HEK293 (cell line): ENCODE data around the gene PWWP2B.

Experiments
- CTCF ChIA-PET: fragments of 350-600 bp; formaldehyde crosslinking; extraction: SDS; loops from one replicate; lab custom pipeline; 2021; ENCODE audit warnings: antibody characterized with exemption; lab: Yijun Ruan, JAX
- POLR2A ChIA-PET: fragments of 300-600 bp; formaldehyde crosslinking; extraction: SDS; loops from one replicate; lab custom pipeline; 2020; ENCODE audit warnings: antibody characterized with exemption, inconsistent platforms; lab: Yijun Ruan, JAX
- H3K27ac ChIP-seq: fragments of 200-500 bp; sonication (Bioruptor generic); 2 replicates; pipeline ENCODE4 v1.5.1; 2014; ENCODE audit warnings: low read depth, low read length, control low read depth, inconsistent platforms; ENCODE audit errors: extremely low read depth
- H3K36me3 ChIP-seq, 2 experiments: fragments of 200-500 bp in 1 of 2; sonication (Bioruptor generic) in 1 of 2; 1 replicate in 1 of 2; 2 replicates in 1 of 2; pipeline ENCODE4 v1.5.1; 2014 to 2017; ENCODE audit warnings: inconsistent platforms in 2 of 2, low read length in 2 of 2; ENCODE audit not compliant: control insufficient read depth in 2 of 2, insufficient read depth in 1 of 2
- H3K4me1 ChIP-seq: fragments of 200-500 bp; sonication (Bioruptor generic); 2 replicates; pipeline ENCODE4 v1.5.1; 2014; ENCODE audit warnings: mild to moderate bottlenecking, low read length, inconsistent platforms; ENCODE audit not compliant: control insufficient read depth, insufficient read depth
- H3K4me3 ChIP-seq: 2 replicates; pipeline ENCODE4 v1.5.1; 2011; ENCODE audit warnings: low read depth, mild to moderate bottlenecking, control low read depth, low read length, moderate library complexity
- H3K9me3 ChIP-seq: fragments of 200-500 bp; sonication (Bioruptor generic); 2 replicates; pipeline ENCODE4 v1.5.1; 2014; ENCODE audit warnings: low read depth, low read length, inconsistent platforms; ENCODE audit not compliant: control insufficient read depth, insufficient read depth
- BCL11B ChIP-seq: fragments of 450-650 bp; formaldehyde crosslinking; IDR thresholded peaks from 2 replicates; pipeline ENCODE4 v1.5.1; 2016; ENCODE audit warnings: low read depth, missing biosample characterization, missing genetic modification characterization
- GFI1B ChIP-seq: fragments of 450-650 bp; formaldehyde crosslinking; IDR thresholded peaks from 2 replicates; pipeline ENCODE4 v1.5.1; 2016; ENCODE audit warnings: missing biosample characterization, missing genetic modification characterization
- GLIS1 ChIP-seq: fragments of 450-650 bp; formaldehyde crosslinking; IDR thresholded peaks from 2 replicates; pipeline ENCODE4 v1.5.1; 2016; ENCODE audit warnings: missing biosample characterization, missing genetic modification characterization
- GLIS2 ChIP-seq: fragments of 450-650 bp; formaldehyde crosslinking; IDR thresholded peaks from 2 replicates; pipeline ENCODE4 v1.5.1; 2016; ENCODE audit warnings: missing biosample characterization, missing genetic modification characterization
- HOXA7 ChIP-seq: sonication (generic); formaldehyde crosslinking; IDR thresholded peaks from 2 replicates; pipeline ENCODE4 v1.8.1; 2022; ENCODE audit warnings: missing genetic modification reagents, borderline replicate concordance
- KLF9 ChIP-seq: fragments of 450-650 bp; formaldehyde crosslinking; IDR thresholded peaks from 2 replicates; pipeline ENCODE4 v1.5.1; 2016; ENCODE audit warnings: missing biosample characterization, missing genetic modification characterization, low read depth
- REPIN1 ChIP-seq: fragments of 450-650 bp; formaldehyde crosslinking; IDR thresholded peaks from 2 replicates; pipeline ENCODE4 v1.5.1; 2017; ENCODE audit warnings: missing biosample characterization, missing genetic modification characterization, low read depth
- SCRT2 ChIP-seq: fragments of 450-650 bp; formaldehyde crosslinking; IDR thresholded peaks from 2 replicates; pipeline ENCODE4 v1.5.1; 2016; ENCODE audit warnings: missing biosample characterization, missing genetic modification characterization
- SP7 ChIP-seq: fragments of 450-650 bp; formaldehyde crosslinking; IDR thresholded peaks from 2 replicates; pipeline ENCODE4 v1.5.1; 2016; ENCODE audit warnings: missing biosample characterization, missing genetic modification characterization
- TRIM28 ChIP-seq: IDR thresholded peaks from 2 replicates; pipeline ENCODE4 v1.6.1; 2011; ENCODE audit warnings: low read length, control low read depth, borderline replicate concordance
- ZBTB48 ChIP-seq: fragments of 450-650 bp; formaldehyde crosslinking; IDR thresholded peaks from 2 replicates; pipeline ENCODE4 v1.5.1; 2016; ENCODE audit warnings: missing biosample characterization, missing genetic modification characterization
- ZBTB49 ChIP-seq: fragments of 450-650 bp; formaldehyde crosslinking; IDR thresholded peaks from 2 replicates; pipeline ENCODE4 v1.5.1; 2016; ENCODE audit warnings: missing biosample characterization, missing genetic modification characterization, low read depth
- ZBTB8A ChIP-seq: fragments of 450-650 bp; formaldehyde crosslinking; IDR thresholded peaks from 2 replicates; pipeline ENCODE4 v1.5.1; 2016; ENCODE audit warnings: missing biosample characterization, missing genetic modification characterization
- ZEB2 ChIP-seq: fragments of 450-650 bp; formaldehyde crosslinking; IDR thresholded peaks from 2 replicates; pipeline ENCODE4 v1.5.1; 2016; ENCODE audit warnings: missing biosample characterization, missing genetic modification characterization
- ZNF146 ChIP-seq: fragments of 450-650 bp; formaldehyde crosslinking; IDR thresholded peaks from 2 replicates; pipeline ENCODE4 v1.5.1; 2016; ENCODE audit warnings: missing biosample characterization, missing genetic modification characterization
- ZNF18 ChIP-seq: fragments of 450-650 bp; formaldehyde crosslinking; IDR thresholded peaks from 2 replicates; pipeline ENCODE4 v1.5.1; 2016; ENCODE audit warnings: missing biosample characterization, missing genetic modification characterization
- ZNF211 ChIP-seq: fragments of 450-650 bp; formaldehyde crosslinking; IDR thresholded peaks from 2 replicates; pipeline ENCODE4 v1.5.1; 2016; ENCODE audit warnings: low read depth, missing biosample characterization, missing genetic modification characterization
- ZNF239 ChIP-seq: fragments of 450-650 bp; formaldehyde crosslinking; IDR thresholded peaks from 2 replicates; pipeline ENCODE4 v1.5.1; 2016; ENCODE audit warnings: missing biosample characterization, missing genetic modification characterization
- ZNF335 ChIP-seq: fragments of 450-650 bp; formaldehyde crosslinking; conservative IDR thresholded peaks from 2 replicates; pipeline ENCODE4 v1.5.1; 2016; ENCODE audit warnings: missing biosample characterization, missing genetic modification characterization
- ZNF341 ChIP-seq: fragments of 450-650 bp; formaldehyde crosslinking; IDR thresholded peaks from 2 replicates; pipeline ENCODE4; 2016; ENCODE audit warnings: low read depth, missing biosample characterization, missing genetic modification characterization
- ZNF354C ChIP-seq: fragments of 450-650 bp; formaldehyde crosslinking; IDR thresholded peaks from 2 replicates; pipeline ENCODE4 v1.5.1; 2016; ENCODE audit warnings: missing biosample characterization, missing genetic modification characterization, low read depth, borderline replicate concordance
- ZNF366 ChIP-seq: fragments of 450-650 bp; formaldehyde crosslinking; conservative IDR thresholded peaks from 2 replicates; pipeline ENCODE4 v1.5.1; 2016; ENCODE audit warnings: missing biosample characterization, missing genetic modification characterization
- ZNF37A ChIP-seq: fragments of 450-650 bp; IDR thresholded peaks from 2 replicates; pipeline ENCODE4 v1.5.1; 2018; ENCODE audit warnings: missing biosample characterization, missing genetic modification characterization
- ZNF449 ChIP-seq: fragments of 450-650 bp; formaldehyde crosslinking; IDR thresholded peaks from 2 replicates; pipeline ENCODE4 v1.5.1; 2017; ENCODE audit warnings: missing biosample characterization, mild to moderate bottlenecking, missing genetic modification characterization, moderate library complexity
- ZNF530 ChIP-seq: fragments of 450-650 bp; formaldehyde crosslinking; IDR thresholded peaks from 2 replicates; pipeline ENCODE4 v1.5.1; 2016; ENCODE audit warnings: low read depth, missing biosample characterization, missing genetic modification characterization
- ZNF629 ChIP-seq: fragments of 450-650 bp; formaldehyde crosslinking; IDR thresholded peaks from 2 replicates; pipeline ENCODE4 v1.5.1; 2017; ENCODE audit warnings: missing biosample characterization, missing genetic modification characterization
- ZSCAN16 ChIP-seq: fragments of 450-650 bp; formaldehyde crosslinking; IDR thresholded peaks from 2 replicates; pipeline ENCODE4 v1.5.1; 2016; ENCODE audit warnings: missing biosample characterization, missing genetic modification characterization
- TF ChIP-seq, protein P1 (sequence below): fragments of 450-650 bp; formaldehyde crosslinking; IDR thresholded peaks from 2 replicates; pipeline ENCODE4 v1.5.1; 2016; ENCODE audit warnings: missing biosample characterization, missing genetic modification characterization, low read depth
- TF ChIP-seq, protein P2 (sequence below): fragments of 450-650 bp; formaldehyde crosslinking; IDR thresholded peaks from 2 replicates; pipeline ENCODE4; 2016; ENCODE audit warnings: missing biosample characterization, missing genetic modification characterization
- TF ChIP-seq, protein P3 (sequence below): fragments of 450-650 bp; formaldehyde crosslinking; optimal IDR thresholded peaks from 2 replicates; pipeline ENCODE3; 2016; ENCODE audit warnings: missing biosample characterization, mild to moderate bottlenecking, missing genetic modification characterization

PWWP2B gene

GRCh38 chr10:132388891-132389432 is 8.0 kb upstream of the PWWP2B start (continued):
- TF ChIP-seq, protein P1, sequence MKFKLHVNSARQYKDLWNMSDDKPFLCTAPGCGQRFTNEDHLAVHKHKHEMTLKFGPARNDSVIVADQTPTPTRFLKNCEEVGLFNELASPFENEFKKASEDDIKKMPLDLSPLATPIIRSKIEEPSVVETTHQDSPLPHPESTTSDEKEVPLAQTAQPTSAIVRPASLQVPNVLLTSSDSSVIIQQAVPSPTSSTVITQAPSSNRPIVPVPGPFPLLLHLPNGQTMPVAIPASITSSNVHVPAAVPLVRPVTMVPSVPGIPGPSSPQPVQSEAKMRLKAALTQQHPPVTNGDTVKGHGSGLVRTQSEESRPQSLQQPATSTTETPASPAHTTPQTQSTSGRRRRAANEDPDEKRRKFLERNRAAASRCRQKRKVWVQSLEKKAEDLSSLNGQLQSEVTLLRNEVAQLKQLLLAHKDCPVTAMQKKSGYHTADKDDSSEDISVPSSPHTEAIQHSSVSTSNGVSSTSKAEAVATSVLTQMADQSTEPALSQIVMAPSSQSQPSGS (tag by site-specific recombination) = no peak
- no peak for TF ChIP-seq TRIM28
- TF ChIP-seq SP7 (tag by site-specific recombination) = no peak
- no peak for TF ChIP-seq ZNF629 (tag by site-specific recombination)
- no peak for TF ChIP-seq ZNF18
- TF ChIP-seq ZNF341 (tag by site-specific recombination) = no peak
- TF ChIP-seq ZBTB49 (tag by site-specific recombination) = no peak
- no peak for TF ChIP-seq GLIS1 (tag by site-specific recombination)
- TF ChIP-seq ZSCAN16 = no peak
- TF ChIP-seq, protein P2, sequence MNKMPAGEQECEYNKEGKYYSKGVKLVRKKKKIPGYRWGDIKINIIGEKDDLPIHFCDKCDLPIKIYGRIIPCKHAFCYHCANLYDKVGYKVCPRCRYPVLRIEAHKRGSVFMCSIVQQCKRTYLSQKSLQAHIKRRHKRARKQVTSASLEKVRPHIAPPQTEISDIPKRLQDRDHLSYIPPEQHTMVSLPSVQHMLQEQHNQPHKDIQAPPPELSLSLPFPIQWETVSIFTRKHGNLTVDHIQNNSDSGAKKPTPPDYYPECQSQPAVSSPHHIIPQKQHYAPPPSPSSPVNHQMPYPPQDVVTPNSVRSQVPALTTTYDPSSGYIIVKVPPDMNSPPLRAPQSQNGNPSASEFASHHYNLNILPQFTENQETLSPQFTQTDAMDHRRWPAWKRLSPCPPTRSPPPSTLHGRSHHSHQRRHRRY (tag by site-specific recombination) = no peak
- TF ChIP-seq ZEB2 = no peak
- TF ChIP-seq ZNF530 (tag by site-specific recombination) = no peak
- peak; percentile 63 for TF ChIP-seq GLIS2
- no peak for TF ChIP-seq KLF9
- TF ChIP-seq ZNF37A = no peak
- TF ChIP-seq ZNF239 (tag by site-specific recombination) = no peak
- peak; percentile 71; the same call in 1 of the 2 replicates for TF ChIP-seq BCL11B
- no peak for TF ChIP-seq ZNF146
- no peak for TF ChIP-seq ZNF366
- TF ChIP-seq HOXA7 = no peak

DNA sequence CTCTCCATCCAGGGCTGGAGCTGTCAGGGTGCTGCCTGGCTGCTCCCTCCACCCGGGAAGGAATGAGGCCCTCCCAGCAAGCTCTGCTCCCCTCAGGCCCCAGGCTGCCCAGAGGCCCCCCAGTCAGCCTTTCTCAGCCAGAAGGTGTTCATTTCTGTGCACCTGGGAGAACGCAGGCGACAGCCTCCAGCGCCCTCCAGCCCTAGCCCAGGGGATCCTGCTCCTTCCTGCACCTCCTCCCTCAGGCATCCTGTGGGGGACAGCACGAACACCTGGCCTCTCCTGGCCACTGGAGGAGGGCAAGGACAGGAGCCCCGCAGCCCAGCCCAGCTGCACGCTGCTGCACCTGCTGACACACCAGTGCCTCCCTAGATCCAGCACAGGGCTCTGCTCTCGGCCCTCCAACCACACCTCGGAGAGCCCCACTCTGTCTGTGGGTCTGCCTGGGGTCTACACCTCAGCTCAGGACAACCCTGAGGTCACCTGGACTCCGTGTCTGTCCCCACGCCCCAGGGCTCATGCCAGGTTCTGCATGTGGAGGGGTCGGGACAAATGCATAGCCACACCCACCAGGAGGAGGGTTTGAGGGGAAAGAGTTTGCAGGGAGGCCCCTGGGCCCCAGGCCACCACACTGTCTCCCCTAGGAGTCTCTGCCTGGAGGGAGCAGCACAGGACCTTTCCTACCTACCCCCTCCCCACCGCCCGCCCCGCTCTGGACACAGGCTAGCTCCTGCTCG is 7.4 kb upstream of the PWWP2B start:
- no peak overlapping the region for H3K27ac ChIP-seq
- no peak overlapping the region for H3K4me3 ChIP-seq
- POLR2A ChIA-PET = no interaction called here
- peaks cover 3% of the 10 kb centered on the region; the same call in 1 of the 2 replicates for H3K4me1 ChIP-seq
- H3K36me3 ChIP-seq = no peaks in the 10 kb centered on the region
- H3K9me3 ChIP-seq = no peaks in the 10 kb centered on the region
- CTCF ChIA-PET = interaction anchor here (0.5 to 0.6 kb wide), 2 partner anchors 65 to 113 kb away, joined by 3 read pairs; no protein-coding TSS in a partner anchor
- TF ChIP-seq ZNF354C (tag by site-specific recombination) (no peak), ZNF211 (tag by site-specific recombination) (no peak), REPIN1 (tag by site-specific recombination) (no peak), ZNF335 (tag by site-specific recombination) (0 out of 2 replicates have a peak, but pooled peaks have one; percentile 22), ZBTB8A (no peak), GFI1B (tag by site-specific recombination) (no peak), ZBTB48 (tag by site-specific recombination) (peak; percentile 88), ZNF449 (tag by site-specific recombination) (peak; percentile 78), SCRT2 (tag by site-specific recombination) (no peak)
- TF ChIP-seq, protein P3, sequence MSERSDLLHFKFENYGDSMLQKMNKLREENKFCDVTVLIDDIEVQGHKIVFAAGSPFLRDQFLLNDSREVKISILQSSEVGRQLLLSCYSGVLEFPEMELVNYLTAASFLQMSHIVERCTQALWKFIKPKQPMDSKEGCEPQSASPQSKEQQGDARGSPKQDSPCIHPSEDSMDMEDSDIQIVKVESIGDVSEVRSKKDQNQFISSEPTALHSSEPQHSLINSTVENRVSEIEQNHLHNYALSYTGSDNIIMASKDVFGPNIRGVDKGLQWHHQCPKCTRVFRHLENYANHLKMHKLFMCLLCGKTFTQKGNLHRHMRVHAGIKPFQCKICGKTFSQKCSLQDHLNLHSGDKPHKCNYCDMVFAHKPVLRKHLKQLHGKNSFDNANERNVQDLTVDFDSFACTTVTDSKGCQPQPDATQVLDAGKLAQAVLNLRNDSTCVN = no peak
